Stimulated activated naive B cell treated with anti-CD40 and anti-IgM and Interleukin-4, amounts not matched to agents 10 μg/mL and 1 μg/mL and 100 μg/mL, for 72 hours (primary cell): ENCODE measurements around the gene INSYN1.
"Not testable (repeated sequence)": the region's sequence is repeated elsewhere in the genome, so short reads cannot be mapped to it uniquely, and the experiment has no call there.

ENCODE experiments used
- ATAC-seq, 2 donors: fragments of 150-1000 bp; cut with Tn5 transposase; replicated peaks; 2 replicates each; pipeline ENCODE4 v1.10.0; 2021; ENCODE audit warnings: moderate library complexity in 1 of 2
- DNase-seq: peaks from one replicate; pipeline ENCODE4 v3.0.0; 2021
- H3K27ac Mint-ChIP-seq: one replicate; pipeline ENCODE4 v1.8.0; 2022; ENCODE audit warnings: mild to moderate bottlenecking, mixed read lengths
- H3K27me3 Mint-ChIP-seq, 2 donors: one replicate each; pipeline ENCODE4 v1.8.0; 2022; ENCODE audit warnings: mixed read lengths in 2 of 2
- H3K36me3 Mint-ChIP-seq, 2 donors: one replicate each; pipeline ENCODE4 v1.8.0; 2022; ENCODE audit warnings: mixed read lengths in 2 of 2, mild to moderate bottlenecking in 1 of 2
- H3K4me1 Mint-ChIP-seq, 2 donors: one replicate each; pipeline ENCODE4 v1.8.0; 2022; ENCODE audit warnings: mixed read lengths in 2 of 2, mild to moderate bottlenecking in 1 of 2
- H3K4me3 Mint-ChIP-seq, 2 donors: one replicate each; pipeline ENCODE4 v1.8.0; 2022; ENCODE audit warnings: mild to moderate bottlenecking in 2 of 2, mixed read lengths in 2 of 2, moderate library complexity in 1 of 2
- H3K9me3 Mint-ChIP-seq, 2 donors: one replicate each; pipeline ENCODE4 v1.8.0; 2022; ENCODE audit warnings: mixed read lengths in 2 of 2, mild to moderate bottlenecking in 1 of 2

Gene INSYN1

GRCh38 chr15:73749533-73749932 is 3.6 kb downstream of the INSYN1 start:
- H3K36me3 Mint-ChIP-seq = no peaks in the 10 kb centered on the region

GRCh38 chr15:73748730-73749129 is 4.4 kb downstream of the INSYN1 start:
- Mint-ChIP-seq H3K27me3 (peaks cover 58 to 70% of the 10 kb centered on the region in 2 donors), H3K9me3 (no peaks in the 10 kb centered on the region), H3K27ac (no peak overlapping the region), H3K4me1 (peaks cover 0 to 4% of the 10 kb centered on the region in 2 donors), H3K36me3 (no peaks in the 10 kb centered on the region), H3K4me3 (no peak overlapping the region)
- DNase-seq (no peak), ATAC-seq (no peak)

More at GRCh38 chr15:73749533-73749932, 3.6 kb downstream of the INSYN1 start:
- no peak for ATAC-seq
- peaks cover 66 to 78% of the 10 kb centered on the region in 2 donors for H3K27me3 Mint-ChIP-seq
- no peak overlapping the region for H3K27ac Mint-ChIP-seq
- peaks cover 0 to 6% of the 10 kb centered on the region in 2 donors for H3K4me1 Mint-ChIP-seq
- H3K9me3 Mint-ChIP-seq = no peaks in the 10 kb centered on the region
- no peak for DNase-seq
- H3K4me3 Mint-ChIP-seq = no peak overlapping the region

GRCh38 chr15:73747847-73748590 is 5.1 kb downstream of the INSYN1 start:
- ATAC-seq = no peak
- Mint-ChIP-seq H3K27ac (no peak overlapping the region), H3K4me3 (no peak overlapping the region), H3K9me3 (no peaks in the 10 kb centered on the region), H3K27me3 (peaks cover 54 to 65% of the 10 kb centered on the region in 2 donors), H3K36me3 (no peaks in the 10 kb centered on the region), H3K4me1 (peaks cover 0 to 1% of the 10 kb centered on the region in 2 donors)
- DNase-seq = no peak

- no peak overlapping the region for H3K4me3 Mint-ChIP-seq
- H3K36me3 Mint-ChIP-seq = no peaks in the 10 kb centered on the region
- no peak for DNase-seq
- H3K4me1 Mint-ChIP-seq = peaks cover 0 to 1% of the 10 kb centered on the region in 2 donors
- no peak for ATAC-seq
- peaks cover 54 to 65% of the 10 kb centered on the region in 2 donors for H3K27me3 Mint-ChIP-seq
- no peaks in the 10 kb centered on the region for H3K9me3 Mint-ChIP-seq
- H3K27ac Mint-ChIP-seq = no peak overlapping the region
Measured at GRCh38 chr15:73746883-73747282, 6.3 kb downstream of the INSYN1 start.

GRCh38 chr15:73746261-73746660 is 6.9 kb downstream of the INSYN1 start:
- peaks cover 52 to 60% of the 10 kb centered on the region in 2 donors for H3K27me3 Mint-ChIP-seq
- no peak overlapping the region for H3K27ac Mint-ChIP-seq
- H3K4me3 Mint-ChIP-seq = no peak overlapping the region
- no peaks in the 10 kb centered on the region for H3K36me3 Mint-ChIP-seq
- no peaks in the 10 kb centered on the region for H3K9me3 Mint-ChIP-seq
- H3K4me1 Mint-ChIP-seq = no peaks in the 10 kb centered on the region
- DNase-seq = no peak
- ATAC-seq = no peak

- Mint-ChIP-seq H3K4me3 (no peak overlapping the region), H3K9me3 (no peaks in the 10 kb centered on the region), H3K27ac (no peak overlapping the region), H3K27me3 (peaks cover 43 to 48% of the 10 kb centered on the region in 2 donors), H3K36me3 (no peaks in the 10 kb centered on the region), H3K4me1 (no peaks in the 10 kb centered on the region)
- no peak for DNase-seq
- no peak for ATAC-seq
Measured at GRCh38 chr15:73745073-73745472, 8.1 kb downstream of the INSYN1 start.

- Mint-ChIP-seq H3K27ac (no peak overlapping the region), H3K36me3 (no peaks in the 10 kb centered on the region)
Measured at GRCh38 chr15:73744293-73744692, 8.9 kb downstream of the INSYN1 start.

GRCh38 chr15:73741321-73741836 is 11.8 kb downstream of the INSYN1 start:
- no peaks in the 10 kb centered on the region for H3K4me1 Mint-ChIP-seq
- no peaks in the 10 kb centered on the region for H3K36me3 Mint-ChIP-seq
- H3K27me3 Mint-ChIP-seq = peaks cover 11 to 18% of the 10 kb centered on the region in 2 donors
- no peak for DNase-seq
- H3K27ac Mint-ChIP-seq = no peak overlapping the region
- no peak for ATAC-seq
- no peaks in the 10 kb centered on the region for H3K9me3 Mint-ChIP-seq
- no peak overlapping the region for H3K4me3 Mint-ChIP-seq

More at GRCh38 chr15:73744293-73744692, 8.9 kb downstream of the INSYN1 start:
- Mint-ChIP-seq H3K27me3 (peaks cover 41 to 43% of the 10 kb centered on the region in 2 donors), H3K9me3 (no peaks in the 10 kb centered on the region), H3K4me3 (no peak overlapping the region), H3K4me1 (no peaks in the 10 kb centered on the region)
- ATAC-seq (no peak), DNase-seq (no peak)

GRCh38 chr15:73740152-73741048 is 12.8 kb downstream of the INSYN1 start:
- no peak for DNase-seq
- Mint-ChIP-seq H3K27me3 (peaks cover 4 to 18% of the 10 kb centered on the region in 2 donors), H3K9me3 (no peaks in the 10 kb centered on the region)

GRCh38 chr15:73737535-73737934 is 15.6 kb downstream of the INSYN1 start:
- Mint-ChIP-seq H3K4me3 (no peak overlapping the region), H3K9me3 (no peaks in the 10 kb centered on the region), H3K27ac (no peak overlapping the region), H3K4me1 (no peaks in the 10 kb centered on the region), H3K36me3 (no peaks in the 10 kb centered on the region), H3K27me3 (peaks cover 0 to 14% of the 10 kb centered on the region in 2 donors)
- ATAC-seq (no peak), DNase-seq (no peak)

More at GRCh38 chr15:73740152-73741048, 12.8 kb downstream of the INSYN1 start:
- ATAC-seq = no peak
- H3K27ac Mint-ChIP-seq = no peak overlapping the region
- no peaks in the 10 kb centered on the region for H3K36me3 Mint-ChIP-seq
- no peaks in the 10 kb centered on the region for H3K4me1 Mint-ChIP-seq
- H3K4me3 Mint-ChIP-seq = no peak overlapping the region

- no peak for ATAC-seq
- Mint-ChIP-seq H3K4me1 (no peaks in the 10 kb centered on the region), H3K27ac (no peak overlapping the region), H3K27me3 (peaks cover 0 to 6% of the 10 kb centered on the region in 2 donors), H3K4me3 (no peak overlapping the region), H3K36me3 (no peaks in the 10 kb centered on the region), H3K9me3 (peaks cover 0 to 3% of the 10 kb centered on the region in 2 donors)
- DNase-seq = no peak
Measured at GRCh38 chr15:73732930-73733329, 20.2 kb downstream of the INSYN1 start.

GRCh38 chr15:73732051-73732450 is 21.1 kb downstream of the INSYN1 start:
- H3K4me1 Mint-ChIP-seq, DNase-seq, H3K9me3 Mint-ChIP-seq, H3K27ac Mint-ChIP-seq, H3K27me3 Mint-ChIP-seq, H3K4me3 Mint-ChIP-seq, ATAC-seq, H3K36me3 Mint-ChIP-seq: not testable (repeated sequence)

GRCh38 chr15:73727330-73727976 is 25.7 kb downstream of the INSYN1 start:
- Mint-ChIP-seq H3K9me3 (peaks cover 0 to 3% of the 10 kb centered on the region in 2 donors), H3K4me1 (no peaks in the 10 kb centered on the region), H3K27ac (no peak overlapping the region), H3K27me3 (peaks cover 16 to 27% of the 10 kb centered on the region in 2 donors), H3K36me3 (no peaks in the 10 kb centered on the region), H3K4me3 (no peak overlapping the region)
- DNase-seq (no peak), ATAC-seq (no peak)

- Mint-ChIP-seq H3K9me3 (no peaks in the 10 kb centered on the region), H3K4me1 (no peaks in the 10 kb centered on the region), H3K4me3 (no peak overlapping the region), H3K27ac (no peak overlapping the region), H3K27me3 (peaks cover 27 to 35% of the 10 kb centered on the region in 2 donors), H3K36me3 (no peaks in the 10 kb centered on the region)
- ATAC-seq = no peak
- no peak for DNase-seq
Measured at GRCh38 chr15:73724212-73724611, 28.9 kb downstream of the INSYN1 start.
